Measurements from ENCODE around the gene SYT1.

The SYT1 gene

GRCh38 chr12:79063258-79063657, 198.7 kb downstream of the SYT1 start:
- no peak for DNase-seq

- DNase-seq, result no peak
Observed at GRCh38 chr12:79067977-79068376, 203.4 kb downstream of the SYT1 start.

GRCh38 chr12:79069009-79069408, 204.4 kb downstream of the SYT1 start:
- DNase-seq, result peak in 1 of 3 experiments; percentile 46

GRCh38 chr12:79071498-79071897, 206.9 kb downstream of the SYT1 start:
- no peak for DNase-seq

GRCh38 chr12:79073506-79073905, 208.9 kb downstream of the SYT1 start:
- no peak for DNase-seq

GRCh38 chr12:79082595-79082994, 218.0 kb downstream of the SYT1 start:
- DNase-seq, result no peak

- DNase-seq, result peak in 2 of 3 experiments; percentile 25 to 54
Observed at GRCh38 chr12:79083181-79083580, 218.6 kb downstream of the SYT1 start.

GRCh38 chr12:79085106-79085682, 220.6 kb downstream of the SYT1 start:
- no peak for DNase-seq

GRCh38 chr12:79086541-79087296, 222.1 kb downstream of the SYT1 start:
- DNase-seq, result no peak

GRCh38 chr12:79098530-79098929, 234.0 kb downstream of the SYT1 start:
- no peak for DNase-seq

- DNase-seq, result no peak
Observed at GRCh38 chr12:79108962-79109361, 244.4 kb downstream of the SYT1 start.

GRCh38 chr12:79114896-79115295, 250.3 kb downstream of the SYT1 start:
- DNase-seq, result peak in 1 of 3 experiments; percentile 68

- DNase-seq, result peak in 1 of 3 experiments; percentile 24
Observed at GRCh38 chr12:79115743-79116142, 251.2 kb downstream of the SYT1 start.

- DNase-seq, result no peak
Observed at GRCh38 chr12:79119796-79120195, 255.2 kb downstream of the SYT1 start.

GRCh38 chr12:79121486-79121885, 256.9 kb downstream of the SYT1 start:
- no peak for DNase-seq

GRCh38 chr12:79124385-79124784, 259.8 kb downstream of the SYT1 start:
- no peak for DNase-seq

- DNase-seq, result no peak
Observed at GRCh38 chr12:79125358-79125757, 260.8 kb downstream of the SYT1 start.

GRCh38 chr12:79127271-79127751, 262.7 kb downstream of the SYT1 start:
- DNase-seq, result no peak

- DNase-seq, result no peak
Observed at GRCh38 chr12:79128956-79129355, 264.4 kb downstream of the SYT1 start.

- DNase-seq, result no peak
Observed at GRCh38 chr12:79138872-79139271, 274.3 kb downstream of the SYT1 start.

- DNase-seq, result no peak
Observed at GRCh38 chr12:79140711-79141110, 276.1 kb downstream of the SYT1 start.

- DNase-seq, result peak in 1 of 3 experiments; percentile 10
Observed at GRCh38 chr12:79141776-79142175, 277.2 kb downstream of the SYT1 start.

GRCh38 chr12:79143803-79144202, 279.2 kb downstream of the SYT1 start:
- DNase-seq, result peak; percentile 37 to 75 (median 44)

GRCh38 chr12:79151956-79152355, 287.4 kb downstream of the SYT1 start:
- DNase-seq, result no peak
